ENCODE data around the gene MAGEF1.

Gene MAGEF1

GRCh38 chr3:184741259-184741556, 29.3 kb upstream of the MAGEF1 start:
- no peak for TF ChIP-seq CTCF (IDR thresholded peaks at IDR 0.05; ENCODE audit: low read depth, low read length)
- DNase-seq (ENCODE audit: extremely low read depth, low read depth): no peak

- peak; percentile 29 for DNase-seq (ENCODE audit: extremely low read depth, low read depth)
- TF ChIP-seq CTCF (IDR thresholded peaks at IDR 0.05; ENCODE audit: low read depth, low read length): no peak
These were observed 28.8 kb upstream of the MAGEF1 start for GRCh38 chr3:184740509-184741258.

GRCh38 chr3:184739594-184740505, 28.0 kb upstream of the MAGEF1 start:
- DNase-seq (ENCODE audit: extremely low read depth, low read depth): no peak
- TF ChIP-seq CTCF (IDR thresholded peaks at IDR 0.05; ENCODE audit: low read depth, low read length): no peak

GRCh38 chr3:184738982-184739381, 27.1 kb upstream of the MAGEF1 start:
- no peak for DNase-seq (ENCODE audit: extremely low read depth, low read depth)
- no peak for TF ChIP-seq CTCF (IDR thresholded peaks at IDR 0.05; ENCODE audit: low read depth, low read length)

GRCh38 chr3:184738506-184738890, 26.6 kb upstream of the MAGEF1 start:
- no peak for TF ChIP-seq CTCF (IDR thresholded peaks at IDR 0.05; ENCODE audit: low read depth, low read length)
- no peak for DNase-seq (ENCODE audit: extremely low read depth, low read depth)

GRCh38 chr3:184737641-184738505, 26.0 kb upstream of the MAGEF1 start:
- DNase-seq (ENCODE audit: extremely low read depth, low read depth): no peak
- no peak for TF ChIP-seq CTCF (IDR thresholded peaks at IDR 0.05; ENCODE audit: low read depth, low read length)

All from AG09319 (cell line).